SK-N-SH (cell line): ENCODE results near the gene ZNF777.

ENCODE experiments used
- ELF1 ChIP-seq: IDR thresholded peaks from 2 replicates; pipeline ENCODE4 v1.4.0; 2012
- EP300 ChIP-seq, 2 experiments: IDR thresholded peaks; 2 replicates each; pipeline versions ENCODE4 v1.4.0 to v1.6.1; 2012; ENCODE audit warnings: borderline replicate concordance in 1 of 2, low read depth in 1 of 2, low read length in 1 of 2
- EZH2phosphoT487 ChIP-seq: fragments of 200-600 bp; sonication (generic); IDR thresholded peaks from 2 replicates; pipeline ENCODE4 v1.6.1; 2017; ENCODE audit warnings: low read depth, mixed run types, mild to moderate bottlenecking, antibody characterized with exemption, moderate library complexity, borderline replicate concordance
- FOXM1 ChIP-seq: IDR thresholded peaks from 2 replicates; pipeline ENCODE4 v1.4.0; 2012; ENCODE audit warnings: low read depth, mild to moderate bottlenecking
- MXI1 ChIP-seq: IDR thresholded peaks from 2 replicates; pipeline ENCODE4 v1.6.1; 2012; ENCODE audit warnings: mild to moderate bottlenecking, low read depth, low read length, improper control_type of control experiment
- POLR2AphosphoS5 ChIP-seq: IDR thresholded peaks from 2 replicates; pipeline ENCODE4 v1.6.1; 2012; ENCODE audit warnings: low read depth, low read length
- RAD21 ChIP-seq: IDR thresholded peaks from 2 replicates; pipeline ENCODE4 v1.6.1; 2012; ENCODE audit warnings: mild to moderate bottlenecking, low read length
- RCOR1 ChIP-seq: fragments of 150-350 bp; IDR thresholded peaks from 2 replicates; pipeline ENCODE4 v1.6.1; 2017; ENCODE audit warnings: antibody characterized with exemption, low read length
- SMC3 ChIP-seq: IDR thresholded peaks from 2 replicates; pipeline ENCODE4 v1.6.1; 2012; ENCODE audit warnings: low read depth, low read length, improper control_type of control experiment
- TCF12 ChIP-seq: IDR thresholded peaks from 2 replicates; pipeline ENCODE4 v1.4.0; 2012
- YY1 ChIP-seq: IDR thresholded peaks from 2 replicates; pipeline ENCODE4 v1.4.0; 2012; ENCODE audit warnings: low read depth, mild to moderate bottlenecking
- TF ChIP-seq, protein P1 (sequence below): fragments of 200-600 bp; sonication (generic); IDR thresholded peaks from 2 replicates; pipeline ENCODE4 v1.6.1; 2017; ENCODE audit warnings: antibody characterized with exemption, mild to moderate bottlenecking, moderate library complexity
- TF ChIP-seq, protein P2 (sequence below): IDR thresholded peaks from 2 replicates; pipeline ENCODE4; 2012
- TF ChIP-seq, protein P3 (sequence below): IDR thresholded peaks from 2 replicates; pipeline ENCODE4 v1.6.1; 2012; ENCODE audit warnings: mild to moderate bottlenecking, low read depth, low read length, moderate library complexity

DNA sequence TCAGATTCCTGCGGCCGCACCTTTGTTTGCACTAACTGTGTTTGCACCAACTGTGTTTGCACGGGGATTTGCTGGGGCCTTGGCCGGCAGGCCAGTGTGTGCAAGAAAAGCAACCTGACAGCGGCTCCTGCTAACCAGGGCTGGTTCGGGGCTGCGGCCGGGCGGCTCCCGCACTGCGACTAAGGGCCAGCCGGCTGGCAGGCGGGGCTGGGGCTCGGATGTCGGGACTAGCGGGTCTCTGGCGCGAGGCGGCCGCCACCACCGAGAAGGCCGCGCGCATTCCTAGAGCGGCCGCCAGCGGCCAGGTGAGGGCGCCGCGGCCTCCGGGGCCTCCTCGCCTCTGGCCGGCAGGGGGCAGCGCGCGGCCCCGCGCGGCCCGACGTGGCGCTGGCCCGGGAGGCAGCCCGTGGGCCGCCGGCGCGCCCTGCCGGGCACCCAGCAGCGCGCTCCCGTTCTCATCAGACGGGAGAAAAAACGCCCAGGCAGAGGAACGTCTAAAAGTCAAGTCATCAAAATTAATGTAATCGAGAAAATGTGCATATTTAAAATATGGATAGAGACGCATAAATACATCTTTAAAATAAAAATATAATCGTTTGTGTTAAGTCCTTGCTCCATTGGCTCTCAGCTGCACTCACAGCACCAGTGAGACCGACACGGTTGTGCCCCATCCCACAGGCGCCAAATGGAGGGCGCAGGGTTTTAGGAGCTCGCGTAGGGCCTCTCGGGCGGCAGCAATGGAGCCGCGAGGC, 38.5 kb downstream of the ZNF777 start:
- TF ChIP-seq, protein P1, sequence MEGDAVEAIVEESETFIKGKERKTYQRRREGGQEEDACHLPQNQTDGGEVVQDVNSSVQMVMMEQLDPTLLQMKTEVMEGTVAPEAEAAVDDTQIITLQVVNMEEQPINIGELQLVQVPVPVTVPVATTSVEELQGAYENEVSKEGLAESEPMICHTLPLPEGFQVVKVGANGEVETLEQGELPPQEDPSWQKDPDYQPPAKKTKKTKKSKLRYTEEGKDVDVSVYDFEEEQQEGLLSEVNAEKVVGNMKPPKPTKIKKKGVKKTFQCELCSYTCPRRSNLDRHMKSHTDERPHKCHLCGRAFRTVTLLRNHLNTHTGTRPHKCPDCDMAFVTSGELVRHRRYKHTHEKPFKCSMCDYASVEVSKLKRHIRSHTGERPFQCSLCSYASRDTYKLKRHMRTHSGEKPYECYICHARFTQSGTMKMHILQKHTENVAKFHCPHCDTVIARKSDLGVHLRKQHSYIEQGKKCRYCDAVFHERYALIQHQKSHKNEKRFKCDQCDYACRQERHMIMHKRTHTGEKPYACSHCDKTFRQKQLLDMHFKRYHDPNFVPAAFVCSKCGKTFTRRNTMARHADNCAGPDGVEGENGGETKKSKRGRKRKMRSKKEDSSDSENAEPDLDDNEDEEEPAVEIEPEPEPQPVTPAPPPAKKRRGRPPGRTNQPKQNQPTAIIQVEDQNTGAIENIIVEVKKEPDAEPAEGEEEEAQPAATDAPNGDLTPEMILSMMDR: peak; percentile 39
- no peak for TF ChIP-seq POLR2AphosphoS5
- no peak for TF ChIP-seq TCF12
- TF ChIP-seq, protein P2, sequence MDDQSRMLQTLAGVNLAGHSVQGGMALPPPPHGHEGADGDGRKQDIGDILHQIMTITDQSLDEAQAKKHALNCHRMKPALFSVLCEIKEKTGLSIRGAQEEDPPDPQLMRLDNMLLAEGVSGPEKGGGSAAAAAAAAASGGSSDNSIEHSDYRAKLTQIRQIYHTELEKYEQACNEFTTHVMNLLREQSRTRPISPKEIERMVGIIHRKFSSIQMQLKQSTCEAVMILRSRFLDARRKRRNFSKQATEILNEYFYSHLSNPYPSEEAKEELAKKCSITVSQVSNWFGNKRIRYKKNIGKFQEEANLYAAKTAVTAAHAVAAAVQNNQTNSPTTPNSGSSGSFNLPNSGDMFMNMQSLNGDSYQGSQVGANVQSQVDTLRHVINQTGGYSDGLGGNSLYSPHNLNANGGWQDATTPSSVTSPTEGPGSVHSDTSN: no peak
- peak; percentile 49 for TF ChIP-seq SMC3
- TF ChIP-seq EZH2phosphoT487: no peak
- TF ChIP-seq, protein P3, sequence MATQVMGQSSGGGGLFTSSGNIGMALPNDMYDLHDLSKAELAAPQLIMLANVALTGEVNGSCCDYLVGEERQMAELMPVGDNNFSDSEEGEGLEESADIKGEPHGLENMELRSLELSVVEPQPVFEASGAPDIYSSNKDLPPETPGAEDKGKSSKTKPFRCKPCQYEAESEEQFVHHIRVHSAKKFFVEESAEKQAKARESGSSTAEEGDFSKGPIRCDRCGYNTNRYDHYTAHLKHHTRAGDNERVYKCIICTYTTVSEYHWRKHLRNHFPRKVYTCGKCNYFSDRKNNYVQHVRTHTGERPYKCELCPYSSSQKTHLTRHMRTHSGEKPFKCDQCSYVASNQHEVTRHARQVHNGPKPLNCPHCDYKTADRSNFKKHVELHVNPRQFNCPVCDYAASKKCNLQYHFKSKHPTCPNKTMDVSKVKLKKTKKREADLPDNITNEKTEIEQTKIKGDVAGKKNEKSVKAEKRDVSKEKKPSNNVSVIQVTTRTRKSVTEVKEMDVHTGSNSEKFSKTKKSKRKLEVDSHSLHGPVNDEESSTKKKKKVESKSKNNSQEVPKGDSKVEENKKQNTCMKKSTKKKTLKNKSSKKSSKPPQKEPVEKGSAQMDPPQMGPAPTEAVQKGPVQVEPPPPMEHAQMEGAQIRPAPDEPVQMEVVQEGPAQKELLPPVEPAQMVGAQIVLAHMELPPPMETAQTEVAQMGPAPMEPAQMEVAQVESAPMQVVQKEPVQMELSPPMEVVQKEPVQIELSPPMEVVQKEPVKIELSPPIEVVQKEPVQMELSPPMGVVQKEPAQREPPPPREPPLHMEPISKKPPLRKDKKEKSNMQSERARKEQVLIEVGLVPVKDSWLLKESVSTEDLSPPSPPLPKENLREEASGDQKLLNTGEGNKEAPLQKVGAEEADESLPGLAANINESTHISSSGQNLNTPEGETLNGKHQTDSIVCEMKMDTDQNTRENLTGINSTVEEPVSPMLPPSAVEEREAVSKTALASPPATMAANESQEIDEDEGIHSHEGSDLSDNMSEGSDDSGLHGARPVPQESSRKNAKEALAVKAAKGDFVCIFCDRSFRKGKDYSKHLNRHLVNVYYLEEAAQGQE: no peak
- no peak for TF ChIP-seq EP300 (IDR thresholded peaks at IDR 0.05; ENCODE audit: borderline replicate concordance in 1 of 2, low read depth in 1 of 2, low read length in 1 of 2)
- TF ChIP-seq RCOR1: no peak; the same call in 1 of the 2 replicates
- TF ChIP-seq RAD21: peak; percentile 42
- no peak for TF ChIP-seq FOXM1
- no peak for TF ChIP-seq MXI1
- no peak for TF ChIP-seq YY1
- TF ChIP-seq ELF1: no peak
